COR-L47 (cell line): ENCODE data around the gene DHFR.

Source experiments
- DNase-seq: peaks from one replicate; lab custom pipeline; 2025; lab: John Stamatoyannopoulos, UW

DHFR gene

GRCh38 chr5:80655231-80655774, 520 bp upstream of the DHFR start:
- DNase-seq = no peak

GRCh38 chr5:80654054-80654390, 761 bp downstream of the DHFR start:
- DNase-seq = no peak

GRCh38 chr5:80653502-80653901, 1.3 kb downstream of the DHFR start:
- no peak for DNase-seq

GRCh38 chr5:80646926-80647325, 7.9 kb downstream of the DHFR start:
- DNase-seq = no peak

- DNase-seq = no peak
Observed at GRCh38 chr5:80644900-80645299, 9.9 kb downstream of the DHFR start.

- no peak for DNase-seq
Observed at GRCh38 chr5:80641353-80641752, 13.4 kb downstream of the DHFR start.

GRCh38 chr5:80634193-80634592, 20.6 kb downstream of the DHFR start:
- no peak for DNase-seq

GRCh38 chr5:80632700-80633099, 22.1 kb downstream of the DHFR start:
- no peak for DNase-seq

- no peak for DNase-seq
Observed at GRCh38 chr5:80631278-80632259, 23.2 kb downstream of the DHFR start.

GRCh38 chr5:80629281-80629680, 25.5 kb downstream of the DHFR start:
- DNase-seq = no peak

GRCh38 chr5:80625230-80625629, 29.6 kb downstream of the DHFR start:
- no peak for DNase-seq

- no peak for DNase-seq
Observed at GRCh38 chr5:80623999-80624398, 30.8 kb downstream of the DHFR start.

GRCh38 chr5:80622756-80623155, 32.0 kb downstream of the DHFR start:
- DNase-seq = no peak

- no peak for DNase-seq
Observed at GRCh38 chr5:80620211-80620610, 34.6 kb downstream of the DHFR start.

- no peak for DNase-seq
Observed at GRCh38 chr5:80619086-80619485, 35.7 kb downstream of the DHFR start.

- DNase-seq = no peak
Observed at GRCh38 chr5:80618438-80618837, 36.3 kb downstream of the DHFR start.

GRCh38 chr5:80615266-80615914, 39.4 kb downstream of the DHFR start:
- no peak for DNase-seq

- no peak for DNase-seq
Observed at GRCh38 chr5:80609692-80610091, 45.1 kb downstream of the DHFR start.

- no peak for DNase-seq
Observed at GRCh38 chr5:80608731-80609130, 46.1 kb downstream of the DHFR start.

GRCh38 chr5:80607832-80608231, 47.0 kb downstream of the DHFR start:
- DNase-seq = no peak

GRCh38 chr5:80607343-80607742, 47.4 kb downstream of the DHFR start:
- no peak for DNase-seq

- no peak for DNase-seq
Observed at GRCh38 chr5:80600943-80601693, 53.7 kb downstream of the DHFR start.
